ENCODE data around the gene SNRPF.

- TF ChIP-seq CTCF (IDR thresholded peaks at IDR 0.05; ENCODE audit: control extremely low read depth in 1 of 3, insufficient read depth in 1 of 3, low read depth in 1 of 3, low read length in 3 of 3) (no peak), MAX (IDR thresholded peaks at IDR 0.05) (no peak), POLR2A (IDR thresholded peaks at IDR 0.05; ENCODE audit: control extremely low read depth in 1 of 2, low read depth in 2 of 2, low read length in 2 of 2) (no peak), SP1 (IDR thresholded peaks at IDR 0.05; ENCODE audit: low read depth, low read length) (no peak), EZH2 (IDR thresholded peaks at IDR 0.05; ENCODE audit: low read depth, low read length, severe bottlenecking) (no peak), EGR1 (IDR thresholded peaks at IDR 0.05; ENCODE audit: borderline replicate concordance, low read depth, low read length) (no peak), RBBP5 (IDR thresholded peaks at IDR 0.05; ENCODE audit: borderline replicate concordance, low read depth, low read length) (no peak), PHF8 (conservative IDR thresholded peaks at IDR 0.05; ENCODE audit: low read depth, low read length) (no peak), GTF2F1 (IDR thresholded peaks at IDR 0.05; ENCODE audit: borderline replicate concordance, low read depth, low read length) (no peak), NRF1 (IDR thresholded peaks at IDR 0.05; ENCODE audit: low read depth, low read length) (no peak), MAFK (IDR thresholded peaks at IDR 0.05; ENCODE audit: low read depth, low read length) (no peak), USF2 (IDR thresholded peaks at IDR 0.05; ENCODE audit: low read length) (no peak), EP300 (IDR thresholded peaks at IDR 0.05; ENCODE audit: borderline replicate concordance in 1 of 2, low read depth in 2 of 2, low read length in 2 of 2) (no peak)
Observed at GRCh38 chr12:95851606-95852005, 7.1 kb upstream of the SNRPF start.
